Ascending aorta (tissue), 2 donors: Measurements from ENCODE around the gene CYB5R2. TPM values are rescaled to one million over a fixed set of nuclear protein-coding genes. Genes with fewer than 3 reads are reported as not detected.

Experiments used
- DNase-seq, 2 donors: peaks; one replicate each; pipeline ENCODE4 v3.0.0-alpha.2; 2019; ENCODE audit warnings: low spot score in 2 of 2
- H3K27ac ChIP-seq, 2 donors: fragments of 200-600 bp; sonication (generic); one replicate each; pipeline ENCODE4 v1.5.1; 2016 to 2017; ENCODE audit warnings: mild to moderate bottlenecking in 1 of 2
- H3K27me3 ChIP-seq: fragments of 200-600 bp; sonication (generic); one replicate; pipeline ENCODE4 v1.5.1; 2017
- H3K36me3 ChIP-seq, 2 donors: fragments of 200-600 bp; sonication (generic); one replicate each; pipeline ENCODE4 v1.5.1; 2016
- H3K4me1 ChIP-seq, 2 donors: fragments of 200-600 bp; sonication (generic); one replicate each; pipeline ENCODE4 v1.5.1; 2016 to 2017; ENCODE audit warnings: mild to moderate bottlenecking in 1 of 2
- H3K4me3 ChIP-seq, 2 donors: fragments of 200-600 bp; sonication (generic); one replicate each; pipeline ENCODE4 v1.5.1; 2016 to 2017; ENCODE audit warnings: mild to moderate bottlenecking in 1 of 2
- H3K9me3 ChIP-seq, 2 donors: fragments of 200-600 bp; sonication (generic); one replicate each; pipeline ENCODE4 v1.5.1; 2016
- CTCF ChIP-seq, 3 experiments: fragments of 200-600 bp in 2 of 3; fragments of 450-650 bp in 1 of 3; sonication (generic) in 2 of 3; IDR thresholded peaks; one replicate each; pipeline ENCODE4 v1.5.1; 2016 to 2019; ENCODE audit warnings: antibody characterized with exemption in 3 of 3, mild to moderate bottlenecking in 1 of 3, moderate library complexity in 1 of 3
- intact Hi-C: fragments of 100-400 bp; cut with DNase I; formaldehyde crosslinking; loops from one replicate; pipeline ENCODE4 v1.15.1; 2023
- total RNA-seq: library from RNA; depleted of rRNA; stranded (reverse); fragments of >200 nt; gene quantifications from one replicate; pipeline ENCODE4 v1.1.0, GENCODE V29; 2016

CYB5R2 gene
- 35.8 TPM for total RNA-seq

GRCh38 chr11:7672960-7673723 is at the start of gene CYB5R2:
Gene CYB5R2, minus strand, starts transcription at chr11:7673500. Its CDS starts 675 bp downstream, at chr11:7672825.
- Histone ChIP-seq H3K27ac (peak within 1 kb of the TSS; percentile 49 to 60), H3K4me3 (peak within 1 kb of the TSS; percentile 62 to 80), H3K9me3 (no peaks in the 10 kb centered on the region), H3K4me1 (peaks cover 0 to 9% of the 10 kb centered on the region in 2 donors), H3K36me3 (no peaks in the 10 kb centered on the region), H3K27me3 (no peaks in the 10 kb centered on the region)
- TF ChIP-seq CTCF (IDR thresholded peaks at IDR 0.05) = no peak
- intact Hi-C loops = loop anchor here (5.0 kb wide), 2 partner anchors 161 to 314 kb away; partner anchors contain the start of genes EIF3F and PPFIBP2
- peak in 1 of 2 donors; percentile 83 for DNase-seq

GRCh38 chr11:7714786-7715185 is 41.5 kb upstream of the CYB5R2 start:
- H3K9me3 ChIP-seq = no peaks in the 10 kb centered on the region
- no peaks in the 10 kb centered on the region for H3K4me1 ChIP-seq
- H3K27ac ChIP-seq = no peak overlapping the region
- H3K27me3 ChIP-seq = no peaks in the 10 kb centered on the region
- intact Hi-C loops = no loop called here
- TF ChIP-seq CTCF (IDR thresholded peaks at IDR 0.05) = no peak
- no peak overlapping the region for H3K4me3 ChIP-seq
- DNase-seq = no peak
- no peaks in the 10 kb centered on the region for H3K36me3 ChIP-seq

GRCh38 chr11:7706377-7706776 is 33.1 kb upstream of the CYB5R2 start, which contains the start of gene OVCH2:
Gene OVCH2, minus strand, starts transcription at chr11:7706477. Its CDS starts 83 bp downstream, at chr11:7706394.
- no peaks in the 10 kb centered on the region for H3K9me3 ChIP-seq
- intact Hi-C loops = no loop called here
- no peaks in the 10 kb centered on the region for H3K27me3 ChIP-seq
- TF ChIP-seq CTCF (IDR thresholded peaks at IDR 0.05) = no peak
- no peak within 1 kb of the TSS for H3K27ac ChIP-seq
- no peak for DNase-seq
- H3K36me3 ChIP-seq = no peaks in the 10 kb centered on the region
- H3K4me3 ChIP-seq = no peak within 1 kb of the TSS
- H3K4me1 ChIP-seq = no peaks in the 10 kb centered on the region

- intact Hi-C loops = no loop called here
- no peak overlapping the region for H3K4me3 ChIP-seq
- H3K36me3 ChIP-seq = no peaks in the 10 kb centered on the region
- H3K9me3 ChIP-seq = no peaks in the 10 kb centered on the region
- no peak for TF ChIP-seq CTCF (IDR thresholded peaks at IDR 0.05)
- no peaks in the 10 kb centered on the region for H3K27me3 ChIP-seq
- no peak overlapping the region for H3K27ac ChIP-seq
- no peak for DNase-seq
- H3K4me1 ChIP-seq = no peaks in the 10 kb centered on the region
Measured at GRCh38 chr11:7703740-7704139, 30.4 kb upstream of the CYB5R2 start.

GRCh38 chr11:7696424-7696823 is 23.1 kb upstream of the CYB5R2 start:
- Histone ChIP-seq H3K27me3 (no peaks in the 10 kb centered on the region), H3K9me3 (no peaks in the 10 kb centered on the region), H3K4me3 (no peak overlapping the region), H3K4me1 (no peaks in the 10 kb centered on the region), H3K27ac (no peak overlapping the region), H3K36me3 (no peaks in the 10 kb centered on the region)
- TF ChIP-seq CTCF (IDR thresholded peaks at IDR 0.05) = no peak
- no peak for DNase-seq
- intact Hi-C loops = no loop called here
